Natural killer cell (primary cell): ENCODE data around the gene VAV3. TPM values are rescaled to one million over a fixed set of nuclear protein-coding genes. Genes with fewer than 3 reads are reported as not detected.
A peak's percentile ranks its signal among the peaks of the same experiment; 100 is the strongest.

Experiments
- ATAC-seq, 3 donors: fragments of 150-1000 bp in 2 of 3; fragments of 200-7000 bp in 1 of 3; cut with Tn5 transposase; 1 replicate in 1 of 3; 2 replicates in 2 of 3; pipeline ENCODE4 v1.10.0; 2021; ENCODE audit warnings: mild to moderate bottlenecking in 2 of 3, moderate library complexity in 2 of 3
- DNase-seq, 2 donors: peaks; one replicate each; pipeline versions ENCODE4 v3.0.0 to v3.0.0-alpha.2; 2013 to 2021; ENCODE audit warnings: mixed read lengths in 1 of 2
- H3K27ac ChIP-seq: one replicate; pipeline ENCODE4 v1.5.1; 2013; ENCODE audit warnings: mild to moderate bottlenecking, low read length
- H3K27me3 ChIP-seq: one replicate; pipeline ENCODE4 v1.6.1; 2013; ENCODE audit warnings: low read length; ENCODE audit not compliant: control insufficient read depth, insufficient read depth
- H3K36me3 ChIP-seq: one replicate; pipeline ENCODE4 v1.6.1; 2013; ENCODE audit warnings: low read length; ENCODE audit not compliant: control insufficient read depth, insufficient read depth
- H3K4me1 ChIP-seq: one replicate; pipeline ENCODE4 v1.6.1; 2013; ENCODE audit warnings: low read length; ENCODE audit not compliant: control insufficient read depth, insufficient read depth
- H3K4me3 ChIP-seq: one replicate; pipeline ENCODE4 v1.5.1; 2013; ENCODE audit warnings: low read length
- H3K9me3 ChIP-seq: one replicate; pipeline ENCODE4 v1.6.1; 2013; ENCODE audit warnings: low read length; ENCODE audit not compliant: control insufficient read depth, insufficient read depth
- H3K27ac Mint-ChIP-seq, 2 donors: one replicate each; pipeline ENCODE4 v1.8.0; 2022; ENCODE audit warnings: mild to moderate bottlenecking in 2 of 2, mixed read lengths in 2 of 2, moderate library complexity in 1 of 2
- H3K27me3 Mint-ChIP-seq, 2 donors: one replicate each; pipeline ENCODE4 v1.8.0; 2022; ENCODE audit warnings: low read depth in 2 of 2, mixed read lengths in 2 of 2
- H3K36me3 Mint-ChIP-seq: one replicate; pipeline ENCODE4 v1.8.0; 2022; ENCODE audit warnings: mixed read lengths
- H3K4me1 Mint-ChIP-seq, 2 donors: one replicate each; pipeline ENCODE4 v1.8.0; 2022; ENCODE audit warnings: mixed read lengths in 2 of 2
- H3K4me3 Mint-ChIP-seq: one replicate; pipeline ENCODE4 v1.8.0; 2022; ENCODE audit warnings: mild to moderate bottlenecking, moderate library complexity, mixed read lengths
- H3K9me3 Mint-ChIP-seq, 2 donors: one replicate each; pipeline ENCODE4 v1.8.0; 2022; ENCODE audit warnings: mixed read lengths in 2 of 2
- CTCF ChIP-seq: fragments of 200-600 bp; IDR thresholded peaks from one replicate; pipeline ENCODE4 v1.8.0; 2022; ENCODE audit warnings: antibody characterized with exemption
- WGBS: methylation state at CpG from one replicate; pipeline ENCODE4 v1.1.7; 2013; ENCODE audit warnings: missing lambda C conversion rate; ENCODE audit not compliant: insufficient coverage; 5-methylcytosine and 5-hydroxymethylcytosine counted together
- intact Hi-C: fragments of 100-400 bp; cut with micrococcal nuclease; formaldehyde crosslinking; loops from one replicate; pipeline ENCODE4 v1.14.2; 2022
- total RNA-seq, 4 donors: library from RNA; stranded (reverse); fragments of 120-200 nt in 1 of 4; gene quantifications; one replicate each; pipeline versions ENCODE4 v1.2.3 to v1.2.4, GENCODE V29; 2013 to 2022

The VAV3 gene
- total RNA-seq, 3 donors from 2014 or later (not counting 1 experiment from before 2014, with no cell fraction given) = 95.8 to 101 (median 96.6) TPM

GRCh38 chr1:107835151-107835670, 129.8 kb downstream of the VAV3 start:
- no peak for DNase-seq

GRCh38 chr1:107833061-107833460, 131.9 kb downstream of the VAV3 start:
- Histone ChIP-seq H3K27me3 (no peaks in the 10 kb centered on the region), H3K4me1 (peaks cover 44% of the 10 kb centered on the region), H3K36me3 (no peaks in the 10 kb centered on the region), H3K27ac (peak overlapping the region; percentile 1), H3K9me3 (no peaks in the 10 kb centered on the region), H3K4me3 (no peak overlapping the region)
- Mint-ChIP-seq H3K4me1 (peaks cover 91 to 94% of the 10 kb centered on the region in 2 donors), H3K4me3 (peak overlapping the region; percentile 54), H3K27ac (peak overlapping the region; percentile 85 to 90), H3K27me3 (no peaks in the 10 kb centered on the region), H3K36me3 (peaks cover 7% of the 10 kb centered on the region), H3K9me3 (no peaks in the 10 kb centered on the region)
- 100% methylated on average over 1 of the region's 2 CpGs for WGBS
- no peak for DNase-seq
- no peak for ATAC-seq
- intact Hi-C loops = no loop called here
- TF ChIP-seq CTCF = no peak

More at GRCh38 chr1:107835151-107835670, 129.8 kb downstream of the VAV3 start:
- TF ChIP-seq CTCF = no peak
- H3K27me3 Mint-ChIP-seq = no peaks in the 10 kb centered on the region
- Histone ChIP-seq H3K4me1 (peaks cover 31% of the 10 kb centered on the region), H3K4me3 (no peak overlapping the region), H3K9me3 (no peaks in the 10 kb centered on the region), H3K36me3 (no peaks in the 10 kb centered on the region), H3K27me3 (no peaks in the 10 kb centered on the region), H3K27ac (peak overlapping the region; percentile 46)
- H3K4me3 Mint-ChIP-seq = peak overlapping the region; percentile 43
- peak; percentile 56 to 81 (median 64) for ATAC-seq
- peaks cover 7% of the 10 kb centered on the region for H3K36me3 Mint-ChIP-seq
- H3K9me3 Mint-ChIP-seq = no peaks in the 10 kb centered on the region
- WGBS = 74% methylated on average over 4 of the region's 4 CpGs
- intact Hi-C loops = loop anchor here (5.0 kb wide), 1 partner anchor 37 kb away; no protein-coding TSS in a partner anchor
- H3K27ac Mint-ChIP-seq = peak overlapping the region; percentile 87 to 89
- H3K4me1 Mint-ChIP-seq = peaks cover 90 to 92% of the 10 kb centered on the region in 2 donors

GRCh38 chr1:107831921-107832320, 133.1 kb downstream of the VAV3 start:
- H3K9me3 ChIP-seq = no peaks in the 10 kb centered on the region
- H3K36me3 Mint-ChIP-seq = no peaks in the 10 kb centered on the region
- H3K27me3 ChIP-seq = no peaks in the 10 kb centered on the region
- WGBS = 85% methylated on average over 2 of the region's 2 CpGs
- peak overlapping the region; percentile 85 to 90 for H3K27ac Mint-ChIP-seq
- ATAC-seq (no peak), DNase-seq (no peak)
- peak overlapping the region; percentile 24 for H3K27ac ChIP-seq
- H3K4me1 ChIP-seq = peaks cover 48% of the 10 kb centered on the region
- peak overlapping the region; percentile 40 for H3K4me3 Mint-ChIP-seq
- no peaks in the 10 kb centered on the region for H3K9me3 Mint-ChIP-seq
- intact Hi-C loops = no loop called here
- peaks cover 89 to 94% of the 10 kb centered on the region in 2 donors for H3K4me1 Mint-ChIP-seq
- TF ChIP-seq CTCF = no peak
- H3K36me3 ChIP-seq = no peaks in the 10 kb centered on the region
- no peaks in the 10 kb centered on the region for H3K27me3 Mint-ChIP-seq
- no peak overlapping the region for H3K4me3 ChIP-seq

- Histone ChIP-seq H3K27me3 (no peaks in the 10 kb centered on the region), H3K4me3 (no peak overlapping the region), H3K4me1 (peaks cover 47% of the 10 kb centered on the region), H3K27ac (peak overlapping the region; percentile 65), H3K36me3 (no peaks in the 10 kb centered on the region), H3K9me3 (no peaks in the 10 kb centered on the region)
- Mint-ChIP-seq H3K27me3 (no peaks in the 10 kb centered on the region), H3K27ac (peak overlapping the region; percentile 87 to 90), H3K9me3 (no peaks in the 10 kb centered on the region), H3K4me3 (peak overlapping the region; percentile 51), H3K4me1 (peaks cover 88 to 93% of the 10 kb centered on the region in 2 donors), H3K36me3 (no peaks in the 10 kb centered on the region)
- intact Hi-C loops = no loop called here
- ATAC-seq (no peak), DNase-seq (no peak)
- TF ChIP-seq CTCF = no peak
- WGBS = 95% methylated on average over 1 of the region's 3 CpGs
Observed at GRCh38 chr1:107830526-107830925, 134.5 kb downstream of the VAV3 start.
